Measurements from ENCODE around the gene TGFBI.
A peak's percentile ranks its signal among the peaks of the same experiment; 100 is the strongest.

TGFBI gene

GRCh38 chr5:136048966-136049365, 20.2 kb downstream of the TGFBI start:
- Histone ChIP-seq H4K8ac (ENCODE audit: low read depth, low read length) (no peak overlapping the region), H3K4me1 (ENCODE audit: control insufficient read depth in 1 of 2, insufficient read depth in 2 of 2, low read length in 2 of 2) (peaks cover 11 to 23% of the 10 kb centered on the region in 2 experiments), H2BK120ac (ENCODE audit: insufficient read depth, low read length, poor library complexity) (no peak overlapping the region), H3K9me3 (ENCODE audit: insufficient read depth, low read depth, low read length) (peaks cover 7% of the 10 kb centered on the region), H3K79me2 (ENCODE audit: control insufficient read depth, insufficient read depth, low read length, poor library complexity) (peaks cover 2% of the 10 kb centered on the region), H3K36me3 (ENCODE audit: control insufficient read depth in 1 of 2, insufficient read depth in 2 of 2, low read length in 2 of 2) (peaks cover 78 to 86% of the 10 kb centered on the region in 2 experiments), H3K14ac (ENCODE audit: low read length) (no peak overlapping the region), H4K12ac (ENCODE audit: low read depth, low read length) (no peak overlapping the region), H2BK5ac (ENCODE audit: low read depth, low read length, poor library complexity) (no peak overlapping the region), H3K9ac (ENCODE audit: low read length) (no peak overlapping the region), H4K91ac (ENCODE audit: low read depth, low read length) (no peak overlapping the region), H3K18ac (ENCODE audit: low read length) (no peak overlapping the region), H3K4me2 (ENCODE audit: low read length) (no peak overlapping the region), H3K23ac (ENCODE audit: low read length) (no peak overlapping the region), H2AFZ (ENCODE audit: insufficient read depth, low read length, poor library complexity) (no peak overlapping the region), H3K4ac (ENCODE audit: low read depth, low read length) (no peak overlapping the region), H3K79me1 (ENCODE audit: low read length) (peaks cover 7% of the 10 kb centered on the region), H3K27ac (ENCODE audit: low read depth, low read length) (no peak overlapping the region), H3K4me3 (ENCODE audit: low read depth, low read length) (no peak overlapping the region), H2AK5ac (ENCODE audit: low read length) (no peak overlapping the region), H3K27me3 (ENCODE audit: insufficient read depth, low read length) (no peaks in the 10 kb centered on the region), H2BK12ac (ENCODE audit: low read length) (no peak overlapping the region)
- WGBS (ENCODE audit: extremely low coverage, insufficient coverage, insufficient read length): no CpG with 5 or more reads among the region's 6 CpGs
- no peak for DNase-seq

GRCh38 chr5:136051486-136052220, 22.9 kb downstream of the TGFBI start:
- Histone ChIP-seq H3K18ac (ENCODE audit: low read length) (no peak overlapping the region), H3K9ac (ENCODE audit: low read length) (no peak overlapping the region), H3K27ac (ENCODE audit: low read depth, low read length) (peak overlapping the region; percentile 2), H3K79me2 (ENCODE audit: control insufficient read depth, insufficient read depth, low read length, poor library complexity) (peaks cover 2% of the 10 kb centered on the region), H4K91ac (ENCODE audit: low read depth, low read length) (no peak overlapping the region), H3K23ac (ENCODE audit: low read length) (no peak overlapping the region), H3K4me1 (ENCODE audit: control insufficient read depth in 1 of 2, insufficient read depth in 2 of 2, low read length in 2 of 2) (peaks cover 23 to 36% of the 10 kb centered on the region in 2 experiments), H3K14ac (ENCODE audit: low read length) (no peak overlapping the region), H3K4ac (ENCODE audit: low read depth, low read length) (no peak overlapping the region), H4K12ac (ENCODE audit: low read depth, low read length) (no peak overlapping the region), H3K4me2 (ENCODE audit: low read length) (no peak overlapping the region), H3K79me1 (ENCODE audit: low read length) (peaks cover 4% of the 10 kb centered on the region), H3K9me3 (ENCODE audit: insufficient read depth, low read depth, low read length) (peaks cover 4% of the 10 kb centered on the region), H2BK120ac (ENCODE audit: insufficient read depth, low read length, poor library complexity) (no peak overlapping the region), H3K4me3 (ENCODE audit: low read depth, low read length) (no peak overlapping the region), H2AFZ (ENCODE audit: insufficient read depth, low read length, poor library complexity) (no peak overlapping the region), H2AK5ac (ENCODE audit: low read length) (no peak overlapping the region), H2BK5ac (ENCODE audit: low read depth, low read length, poor library complexity) (no peak overlapping the region), H2BK12ac (ENCODE audit: low read length) (no peak overlapping the region), H4K8ac (ENCODE audit: low read depth, low read length) (peak overlapping the region; percentile 24), H3K27me3 (ENCODE audit: insufficient read depth, low read length) (no peaks in the 10 kb centered on the region), H3K36me3 (ENCODE audit: control insufficient read depth in 1 of 2, insufficient read depth in 2 of 2, low read length in 2 of 2) (peaks cover 77 to 88% of the 10 kb centered on the region in 2 experiments)
- no CpG with 5 or more reads among the region's 12 CpGs for WGBS (ENCODE audit: extremely low coverage, insufficient coverage, insufficient read length)
- no peak for DNase-seq

- no peak overlapping the region for H3K4me2 ChIP-seq (ENCODE audit: low read length)
- no peak overlapping the region for H3K9ac ChIP-seq (ENCODE audit: low read length)
- H3K79me1 ChIP-seq (ENCODE audit: low read length): peaks cover 7% of the 10 kb centered on the region
- H3K27ac ChIP-seq (ENCODE audit: low read depth, low read length): peak overlapping the region; percentile 56
- H3K4me1 ChIP-seq (ENCODE audit: control insufficient read depth in 1 of 2, insufficient read depth in 2 of 2, low read length in 2 of 2): peaks cover 29 to 45% of the 10 kb centered on the region in 2 experiments
- no peak overlapping the region for H3K4ac ChIP-seq (ENCODE audit: low read depth, low read length)
- no peak overlapping the region for H3K23ac ChIP-seq (ENCODE audit: low read length)
- H4K12ac ChIP-seq (ENCODE audit: low read depth, low read length): no peak overlapping the region
- peak overlapping the region; percentile 22 for H2BK5ac ChIP-seq (ENCODE audit: low read depth, low read length, poor library complexity)
- H2BK12ac ChIP-seq (ENCODE audit: low read length): peak overlapping the region; percentile 20
- H2AFZ ChIP-seq (ENCODE audit: insufficient read depth, low read length, poor library complexity): no peak overlapping the region
- H3K27me3 ChIP-seq (ENCODE audit: insufficient read depth, low read length): no peaks in the 10 kb centered on the region
- H4K91ac ChIP-seq (ENCODE audit: low read depth, low read length): peak overlapping the region; percentile 20
- H4K8ac ChIP-seq (ENCODE audit: low read depth, low read length): no peak overlapping the region
- peaks cover 73 to 88% of the 10 kb centered on the region in 2 experiments for H3K36me3 ChIP-seq (ENCODE audit: control insufficient read depth in 1 of 2, insufficient read depth in 2 of 2, low read length in 2 of 2)
- H3K18ac ChIP-seq (ENCODE audit: low read length): peak overlapping the region; percentile 27
- peak overlapping the region; percentile 21 for H3K14ac ChIP-seq (ENCODE audit: low read length)
- no peak overlapping the region for H2AK5ac ChIP-seq (ENCODE audit: low read length)
- DNase-seq: no peak
- peaks cover 2% of the 10 kb centered on the region for H3K9me3 ChIP-seq (ENCODE audit: insufficient read depth, low read depth, low read length)
- no peak overlapping the region for H3K4me3 ChIP-seq (ENCODE audit: low read depth, low read length)
- no peak overlapping the region for H2BK120ac ChIP-seq (ENCODE audit: insufficient read depth, low read length, poor library complexity)
- H3K79me2 ChIP-seq (ENCODE audit: control insufficient read depth, insufficient read depth, low read length, poor library complexity): peaks cover 2% of the 10 kb centered on the region
- no CpG with 5 or more reads among the region's 13 CpGs for WGBS (ENCODE audit: extremely low coverage, insufficient coverage, insufficient read length)
Observed at GRCh38 chr5:136052692-136053335, 24.0 kb downstream of the TGFBI start.

- H2AFZ ChIP-seq (ENCODE audit: insufficient read depth, low read length, poor library complexity): no peak overlapping the region
- no peak overlapping the region for H3K4me3 ChIP-seq (ENCODE audit: low read depth, low read length)
- peak overlapping the region; percentile 21 for H3K14ac ChIP-seq (ENCODE audit: low read length)
- DNase-seq: peak; percentile 67 to 68
- H3K9me3 ChIP-seq (ENCODE audit: insufficient read depth, low read depth, low read length): peaks cover 2% of the 10 kb centered on the region
- H3K79me2 ChIP-seq (ENCODE audit: control insufficient read depth, insufficient read depth, low read length, poor library complexity): peaks cover 2% of the 10 kb centered on the region
- H2BK5ac ChIP-seq (ENCODE audit: low read depth, low read length, poor library complexity): peak overlapping the region; percentile 22
- H3K9ac ChIP-seq (ENCODE audit: low read length): no peak overlapping the region
- peaks cover 30 to 45% of the 10 kb centered on the region in 2 experiments for H3K4me1 ChIP-seq (ENCODE audit: control insufficient read depth in 1 of 2, insufficient read depth in 2 of 2, low read length in 2 of 2)
- H2BK120ac ChIP-seq (ENCODE audit: insufficient read depth, low read length, poor library complexity): no peak overlapping the region
- H2AK5ac ChIP-seq (ENCODE audit: low read length): no peak overlapping the region
- WGBS (ENCODE audit: extremely low coverage, insufficient coverage, insufficient read length): no CpG with 5 or more reads among the region's 6 CpGs
- H3K27ac ChIP-seq (ENCODE audit: low read depth, low read length): peak overlapping the region; percentile 63
- H3K18ac ChIP-seq (ENCODE audit: low read length): peak overlapping the region; percentile 27
- peak overlapping the region; percentile 20 for H2BK12ac ChIP-seq (ENCODE audit: low read length)
- H3K27me3 ChIP-seq (ENCODE audit: insufficient read depth, low read length): no peaks in the 10 kb centered on the region
- no peak overlapping the region for H3K23ac ChIP-seq (ENCODE audit: low read length)
- peaks cover 7% of the 10 kb centered on the region for H3K79me1 ChIP-seq (ENCODE audit: low read length)
- H3K4ac ChIP-seq (ENCODE audit: low read depth, low read length): no peak overlapping the region
- H4K91ac ChIP-seq (ENCODE audit: low read depth, low read length): peak overlapping the region; percentile 41
- no peak overlapping the region for H4K12ac ChIP-seq (ENCODE audit: low read depth, low read length)
- H3K4me2 ChIP-seq (ENCODE audit: low read length): no peak overlapping the region
- H4K8ac ChIP-seq (ENCODE audit: low read depth, low read length): no peak overlapping the region
- peaks cover 74 to 88% of the 10 kb centered on the region in 2 experiments for H3K36me3 ChIP-seq (ENCODE audit: control insufficient read depth in 1 of 2, insufficient read depth in 2 of 2, low read length in 2 of 2)
Observed at GRCh38 chr5:136053336-136054141, 24.8 kb downstream of the TGFBI start.
